SU-DHL-6 (cell line): ENCODE results near the gene HLTF.

Experiments
- EZH2phosphoT487 ChIP-seq: fragments of 200-600 bp; sonication (generic), shearing (Covaris generic); conservative IDR thresholded peaks from 2 replicates; pipeline ENCODE4 v1.6.1; 2018; ENCODE audit warnings: mild to moderate bottlenecking, antibody characterized with exemption, low read length, moderate library complexity, mixed read lengths
- TF ChIP-seq, protein P1 (sequence below): fragments of 200-600 bp; sonication (generic); IDR thresholded peaks from one replicate; pipeline ENCODE4 v1.5.1; 2017; ENCODE audit warnings: antibody characterized with exemption, mild to moderate bottlenecking, low read length, moderate library complexity; ENCODE audit not compliant: insufficient read depth, poor library complexity, severe bottlenecking

- TF ChIP-seq, protein P1, sequence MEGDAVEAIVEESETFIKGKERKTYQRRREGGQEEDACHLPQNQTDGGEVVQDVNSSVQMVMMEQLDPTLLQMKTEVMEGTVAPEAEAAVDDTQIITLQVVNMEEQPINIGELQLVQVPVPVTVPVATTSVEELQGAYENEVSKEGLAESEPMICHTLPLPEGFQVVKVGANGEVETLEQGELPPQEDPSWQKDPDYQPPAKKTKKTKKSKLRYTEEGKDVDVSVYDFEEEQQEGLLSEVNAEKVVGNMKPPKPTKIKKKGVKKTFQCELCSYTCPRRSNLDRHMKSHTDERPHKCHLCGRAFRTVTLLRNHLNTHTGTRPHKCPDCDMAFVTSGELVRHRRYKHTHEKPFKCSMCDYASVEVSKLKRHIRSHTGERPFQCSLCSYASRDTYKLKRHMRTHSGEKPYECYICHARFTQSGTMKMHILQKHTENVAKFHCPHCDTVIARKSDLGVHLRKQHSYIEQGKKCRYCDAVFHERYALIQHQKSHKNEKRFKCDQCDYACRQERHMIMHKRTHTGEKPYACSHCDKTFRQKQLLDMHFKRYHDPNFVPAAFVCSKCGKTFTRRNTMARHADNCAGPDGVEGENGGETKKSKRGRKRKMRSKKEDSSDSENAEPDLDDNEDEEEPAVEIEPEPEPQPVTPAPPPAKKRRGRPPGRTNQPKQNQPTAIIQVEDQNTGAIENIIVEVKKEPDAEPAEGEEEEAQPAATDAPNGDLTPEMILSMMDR = no peak
- no peak for TF ChIP-seq EZH2phosphoT487
Observed at GRCh38 chr3:149077628-149078027, 8.7 kb downstream of the HLTF start.
